Stromal cell of bone marrow (primary cell): ENCODE data around the gene ERI3.

Source experiments
- DNase-seq: peaks from one replicate; pipeline ENCODE4 v3.0.0-alpha.2; 2012; ENCODE audit warnings: low read depth

ERI3 gene

GRCh38 chr1:44236490-44237272 is 118.4 kb downstream of the ERI3 start:
- no peak for DNase-seq

GRCh38 chr1:44235808-44236207 is 119.2 kb downstream of the ERI3 start:
- no peak for DNase-seq

GRCh38 chr1:44233593-44233992 is 121.5 kb downstream of the ERI3 start:
- DNase-seq, result no peak

- no peak for DNase-seq
Measured at GRCh38 chr1:44230796-44231195, 124.3 kb downstream of the ERI3 start.

GRCh38 chr1:44229435-44230167 is 125.5 kb downstream of the ERI3 start:
- no peak for DNase-seq

GRCh38 chr1:44228218-44228617 is 126.8 kb downstream of the ERI3 start:
- no peak for DNase-seq

GRCh38 chr1:44227211-44227610 is 127.8 kb downstream of the ERI3 start:
- no peak for DNase-seq

GRCh38 chr1:44225761-44226160 is 129.3 kb downstream of the ERI3 start:
- DNase-seq, result no peak

- no peak for DNase-seq
Measured at GRCh38 chr1:44223187-44223610, 131.9 kb downstream of the ERI3 start.

- DNase-seq, result no peak
Measured at GRCh38 chr1:44222397-44223186, 132.5 kb downstream of the ERI3 start.

GRCh38 chr1:44221769-44222168 is 133.3 kb downstream of the ERI3 start:
- no peak for DNase-seq

GRCh38 chr1:44220755-44221154 is 134.3 kb downstream of the ERI3 start:
- no peak for DNase-seq

GRCh38 chr1:44220001-44220751 is 134.9 kb downstream of the ERI3 start:
- no peak for DNase-seq

- no peak for DNase-seq
Measured at GRCh38 chr1:44219301-44219626, 135.8 kb downstream of the ERI3 start.

GRCh38 chr1:44218503-44219300 is 136.4 kb downstream of the ERI3 start:
- no peak for DNase-seq

GRCh38 chr1:44217809-44218410 is 137.1 kb downstream of the ERI3 start:
- DNase-seq, result peak; percentile 31

GRCh38 chr1:44213222-44214112 is 141.6 kb downstream of the ERI3 start, which contains the start of gene DMAP1:
DMAP1 (plus strand) TSS chr1:44213471; CDS start chr1:44213754, 283 bp downstream.
- peak; percentile 59 for DNase-seq

- DNase-seq, result no peak
Measured at GRCh38 chr1:44212355-44213221, 142.5 kb downstream of the ERI3 start.

GRCh38 chr1:44210595-44210994 is 144.5 kb downstream of the ERI3 start:
- DNase-seq, result no peak
